HG02884 (cell line): ENCODE data around the gene PSD.
A peak's percentile ranks its signal among the peaks of the same experiment; 100 is the strongest.

Experiments
- ATAC-seq: cut with Tn5 transposase; IDR thresholded peaks from one replicate; pipeline ENCODE4 v1.9.1; 2021; ENCODE audit warnings: mild to moderate bottlenecking, moderate library complexity; ENCODE audit not compliant: unreplicated experiment

The PSD gene

GRCh38 chr10:102421507-102421756, 2.8 kb upstream of the PSD start:
- ATAC-seq = no peak

- peak; percentile 77 for ATAC-seq
Observed at GRCh38 chr10:102420714-102421506, 2.3 kb upstream of the PSD start, which contains the start of gene FBXL15. TSS of gene FBXL15 (plus strand) at chr10:102420836. CDS start at chr10:102421130, 294 bp downstream.

- no peak for ATAC-seq
Observed at GRCh38 chr10:102420181-102420713, 1.7 kb upstream of the PSD start.

- ATAC-seq = no peak
Observed at GRCh38 chr10:102419269-102420180, 940 bp upstream of the PSD start.

GRCh38 chr10:102416695-102417094, 1.9 kb downstream of the PSD start:
- no peak for ATAC-seq

- no peak for ATAC-seq
Observed at GRCh38 chr10:102416283-102416682, 2.3 kb downstream of the PSD start.

GRCh38 chr10:102414749-102415148, 3.8 kb downstream of the PSD start:
- ATAC-seq = no peak

GRCh38 chr10:102413806-102414561, 4.6 kb downstream of the PSD start:
- ATAC-seq = no peak

GRCh38 chr10:102413053-102413705, 5.4 kb downstream of the PSD start:
- ATAC-seq = no peak

- ATAC-seq = no peak
Observed at GRCh38 chr10:102412293-102412692, 6.3 kb downstream of the PSD start.

- no peak for ATAC-seq
Observed at GRCh38 chr10:102411341-102412255, 7.0 kb downstream of the PSD start.

- no peak for ATAC-seq
Observed at GRCh38 chr10:102410429-102411073, 8.0 kb downstream of the PSD start.

GRCh38 chr10:102409604-102410428, 8.8 kb downstream of the PSD start:
- no peak for ATAC-seq

GRCh38 chr10:102408728-102409603, 9.6 kb downstream of the PSD start:
- ATAC-seq = no peak

GRCh38 chr10:102408131-102408727, 10.4 kb downstream of the PSD start:
- no peak for ATAC-seq

GRCh38 chr10:102407425-102408130, 11.0 kb downstream of the PSD start:
- no peak for ATAC-seq
